Fibroblast of pulmonary artery (primary cell): Measurements from ENCODE around the gene P2RY1.

Experiments used
- DNase-seq: peaks from one replicate; pipeline ENCODE4 v3.0.0-alpha.2; 2010; ENCODE audit warnings: low read depth
- H3K4me3 ChIP-seq: replicated peaks from 2 replicates; pipeline ENCODE4 v1.5.1; 2011; ENCODE audit warnings: low read depth, mild to moderate bottlenecking, control low read depth, low read length, moderate library complexity
- TF ChIP-seq, protein P1 (sequence below): IDR thresholded peaks from 2 replicates; pipeline ENCODE4 v1.5.1; 2011; ENCODE audit warnings: mild to moderate bottlenecking, control low read depth, low read length, inconsistent platforms; ENCODE audit errors: missing control alignments

The P2RY1 gene

DNA sequence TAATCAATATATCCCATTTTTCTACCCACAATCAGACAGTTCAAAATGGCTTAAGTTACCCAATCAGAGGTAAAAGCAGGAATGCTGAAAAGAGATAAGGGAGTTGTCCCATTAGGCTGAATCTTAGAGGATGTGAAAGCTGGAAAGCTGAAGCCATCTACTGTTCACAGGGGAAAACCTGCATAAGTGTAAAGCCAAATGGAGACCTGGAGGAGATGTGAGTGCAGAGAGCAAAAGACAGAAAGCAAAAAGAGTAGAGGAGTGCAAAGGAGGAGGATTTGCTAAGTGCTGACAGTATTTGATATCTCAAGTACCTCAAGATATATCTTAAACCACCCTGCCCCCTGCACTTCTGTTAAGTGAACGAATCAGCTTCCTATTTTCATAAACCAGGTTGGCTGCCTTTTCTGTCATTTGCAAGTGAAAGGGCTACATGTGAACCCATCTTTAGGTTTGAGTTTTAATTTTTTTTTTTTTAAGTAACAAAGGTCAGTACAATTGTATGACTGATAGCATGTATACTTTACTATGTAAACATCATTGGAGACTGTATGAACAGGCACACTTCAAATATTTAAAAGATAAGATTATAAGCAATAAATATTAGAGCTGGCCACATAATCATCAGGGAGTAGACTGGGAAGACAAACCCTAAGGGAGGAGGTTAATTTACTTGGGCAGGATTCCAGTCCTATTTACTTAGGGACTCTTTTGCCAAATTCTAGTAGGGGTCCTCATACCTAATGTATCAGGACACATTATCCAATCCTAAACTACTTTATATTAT lies 22.8 kb upstream of the P2RY1 start:
- H3K4me3 ChIP-seq, result no peak overlapping the region
- no peak for DNase-seq
- TF ChIP-seq, protein P1, sequence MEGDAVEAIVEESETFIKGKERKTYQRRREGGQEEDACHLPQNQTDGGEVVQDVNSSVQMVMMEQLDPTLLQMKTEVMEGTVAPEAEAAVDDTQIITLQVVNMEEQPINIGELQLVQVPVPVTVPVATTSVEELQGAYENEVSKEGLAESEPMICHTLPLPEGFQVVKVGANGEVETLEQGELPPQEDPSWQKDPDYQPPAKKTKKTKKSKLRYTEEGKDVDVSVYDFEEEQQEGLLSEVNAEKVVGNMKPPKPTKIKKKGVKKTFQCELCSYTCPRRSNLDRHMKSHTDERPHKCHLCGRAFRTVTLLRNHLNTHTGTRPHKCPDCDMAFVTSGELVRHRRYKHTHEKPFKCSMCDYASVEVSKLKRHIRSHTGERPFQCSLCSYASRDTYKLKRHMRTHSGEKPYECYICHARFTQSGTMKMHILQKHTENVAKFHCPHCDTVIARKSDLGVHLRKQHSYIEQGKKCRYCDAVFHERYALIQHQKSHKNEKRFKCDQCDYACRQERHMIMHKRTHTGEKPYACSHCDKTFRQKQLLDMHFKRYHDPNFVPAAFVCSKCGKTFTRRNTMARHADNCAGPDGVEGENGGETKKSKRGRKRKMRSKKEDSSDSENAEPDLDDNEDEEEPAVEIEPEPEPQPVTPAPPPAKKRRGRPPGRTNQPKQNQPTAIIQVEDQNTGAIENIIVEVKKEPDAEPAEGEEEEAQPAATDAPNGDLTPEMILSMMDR, result no peak

DNA sequence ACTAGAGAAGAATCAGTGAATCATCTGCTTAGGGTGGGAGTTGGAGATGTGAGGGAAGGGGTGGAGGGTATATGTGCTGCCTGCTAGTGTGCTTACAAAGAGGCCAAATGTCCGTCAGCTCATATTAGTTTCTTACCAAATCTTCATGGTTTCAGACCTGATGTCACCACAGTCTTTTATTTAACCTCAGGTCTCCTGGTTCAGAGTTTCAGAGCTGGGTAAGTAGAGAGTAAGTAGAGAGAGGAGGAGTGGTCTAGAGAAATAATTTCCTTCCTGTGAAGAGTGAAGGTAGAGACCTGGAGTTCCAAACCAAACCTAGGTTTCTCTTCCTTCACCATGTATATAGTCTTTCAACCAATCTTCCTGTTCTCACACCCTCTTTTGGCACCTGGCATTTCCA lies 17.5 kb upstream of the P2RY1 start:
- DNase-seq, result no peak
- H3K4me3 ChIP-seq, result no peak overlapping the region
- TF ChIP-seq, protein P1, result no peak

DNA sequence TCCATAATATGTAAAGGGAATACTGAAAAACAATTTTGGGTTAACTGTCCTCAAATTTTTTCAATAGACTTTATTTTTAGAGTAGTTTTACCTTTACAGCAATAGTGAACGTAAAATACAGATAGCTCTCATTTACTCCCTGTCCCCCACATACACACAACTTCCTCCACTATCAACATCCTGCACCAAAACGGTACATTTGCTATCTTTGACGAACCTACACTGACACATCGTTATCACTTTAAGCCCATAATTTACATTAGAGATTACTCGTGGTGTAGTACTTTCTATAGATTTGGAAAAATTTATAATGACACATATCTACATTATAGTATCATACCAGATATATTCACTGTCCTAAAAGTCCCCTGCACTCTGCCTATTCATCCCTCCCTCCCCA lies 16.9 kb upstream of the P2RY1 start:
- DNase-seq, result no peak
- no peak overlapping the region for H3K4me3 ChIP-seq
- TF ChIP-seq, protein P1, result no peak

DNA sequence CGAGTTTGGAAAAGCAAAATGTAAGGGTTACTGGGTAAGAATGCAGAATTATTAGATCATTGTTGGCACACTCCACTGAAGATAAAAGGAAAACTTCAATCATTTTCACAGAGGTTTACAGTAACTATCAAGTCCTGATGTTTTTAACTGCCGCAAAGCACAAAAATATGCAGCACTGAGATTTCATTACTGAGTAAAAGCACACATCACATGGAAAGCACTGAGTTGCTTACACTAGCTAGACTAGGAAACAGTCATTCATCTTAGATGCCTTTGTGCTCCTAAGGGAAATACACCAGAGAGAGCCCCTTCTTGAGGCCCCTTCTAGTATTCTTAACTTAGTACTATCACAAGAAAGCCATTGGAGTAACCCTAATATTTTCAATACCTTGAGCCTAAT lies 11.8 kb upstream of the P2RY1 start:
- DNase-seq, result no peak
- TF ChIP-seq, protein P1, result no peak
- H3K4me3 ChIP-seq, result no peak overlapping the region

DNA sequence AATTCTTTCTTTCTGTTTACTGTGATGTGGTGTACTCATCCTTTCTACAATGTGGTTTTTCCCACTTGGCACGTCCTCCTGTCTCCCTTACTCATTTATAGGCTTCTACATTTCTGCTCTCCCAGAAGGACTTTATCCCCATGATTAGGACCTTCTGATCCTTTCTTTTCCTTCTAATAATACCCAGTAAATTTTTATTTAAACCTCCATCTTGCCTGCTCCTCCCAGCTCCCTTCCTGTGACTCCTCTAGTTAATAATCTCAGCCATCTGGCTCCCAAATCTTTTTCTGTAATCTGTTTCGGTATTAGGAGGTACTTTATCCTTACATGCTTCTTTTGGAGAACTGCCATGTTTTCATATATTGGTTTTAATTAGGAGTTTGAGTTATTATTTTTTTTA lies 11.2 kb upstream of the P2RY1 start:
- no peak overlapping the region for H3K4me3 ChIP-seq
- TF ChIP-seq, protein P1, result no peak
- no peak for DNase-seq

DNA sequence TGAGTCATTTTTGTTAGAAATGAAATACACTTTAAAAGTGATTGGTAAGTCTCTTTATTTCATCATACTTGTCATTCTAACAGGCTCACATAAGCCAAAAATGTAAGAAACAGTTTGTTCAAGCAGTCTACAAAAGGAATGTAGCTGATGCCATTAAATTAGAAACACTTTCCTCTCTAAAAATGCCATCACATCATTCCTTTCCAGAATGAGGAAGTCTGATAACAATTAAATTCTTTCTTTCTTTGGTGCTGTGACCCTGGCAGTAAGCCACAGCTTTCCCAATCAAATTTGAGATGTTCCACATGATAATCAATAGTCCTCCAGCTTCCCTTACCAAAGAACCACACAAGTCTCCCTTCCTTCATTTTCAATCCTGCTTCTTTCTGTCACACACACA lies 9.4 kb upstream of the P2RY1 start:
- H3K4me3 ChIP-seq, result no peak overlapping the region
- TF ChIP-seq, protein P1, result no peak
- no peak for DNase-seq

DNA sequence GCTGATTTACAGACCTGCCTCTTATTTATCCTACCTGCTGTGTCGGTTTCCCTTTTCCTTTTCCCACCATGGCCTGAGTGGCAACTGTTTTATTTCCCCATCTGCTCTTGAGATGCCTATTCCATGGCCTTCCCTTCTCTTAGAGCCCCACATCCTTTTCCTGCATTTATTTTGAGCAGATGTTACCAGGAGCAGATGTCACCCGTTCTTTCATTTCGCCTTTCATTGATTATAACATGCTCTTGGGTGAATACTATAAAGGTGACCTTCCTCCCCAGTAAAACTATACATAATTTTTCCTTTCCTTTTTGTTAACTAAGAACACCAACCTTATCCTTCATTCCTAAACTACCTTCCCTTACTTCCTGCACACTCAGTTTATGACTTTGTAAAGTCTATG lies 8.5 kb upstream of the P2RY1 start:
- DNase-seq, result no peak
- TF ChIP-seq, protein P1, result no peak
- H3K4me3 ChIP-seq, result no peak overlapping the region
